HepG2 (cell line): ENCODE data around the gene TMC2. TPM values are rescaled to one million over a fixed set of nuclear protein-coding genes. Genes with fewer than 3 reads are reported as not detected.

Source experiments
- ATAD3A ChIP-seq: sonication (generic); formaldehyde crosslinking; IDR thresholded peaks from 2 replicates; pipeline ENCODE4 v1.4.0; 2020; ENCODE audit warnings: missing genetic modification reagents
- ATF1 ChIP-seq: IDR thresholded peaks from 2 replicates; pipeline ENCODE4 v1.6.1; 2016; ENCODE audit warnings: mild to moderate bottlenecking, control low read depth
- CENPT ChIP-seq: sonication (generic); formaldehyde crosslinking; IDR thresholded peaks from 2 replicates; pipeline ENCODE4 v1.8.0; 2022; ENCODE audit warnings: low read depth, mild to moderate bottlenecking, moderate library complexity, missing genetic modification reagents
- FLYWCH1 ChIP-seq: sonication (generic); formaldehyde crosslinking; IDR thresholded peaks from 2 replicates; pipeline ENCODE4 v1.8.1; 2023; ENCODE audit warnings: mild to moderate bottlenecking, missing genetic modification reagents
- PRDM4 ChIP-seq: sonication (generic); formaldehyde crosslinking; IDR thresholded peaks from 2 replicates; pipeline ENCODE4 v1.9.0; 2021; ENCODE audit warnings: missing genetic modification reagents, borderline replicate concordance
- RFX5 ChIP-seq: IDR thresholded peaks from 2 replicates; pipeline ENCODE4 v1.6.1; 2011; ENCODE audit warnings: low read depth, low read length, improper control_type of control experiment
- SMARCE1 ChIP-seq: fragments of 450-650 bp; IDR thresholded peaks from 2 replicates; pipeline ENCODE4 v1.6.1; 2017; ENCODE audit warnings: borderline replicate concordance
- SOX6 ChIP-seq, 2 experiments: fragments of 450-650 bp in 1 of 2; sonication (generic) in 1 of 2; formaldehyde crosslinking in 1 of 2; IDR thresholded peaks; 2 replicates each; pipeline versions ENCODE4 v1.4.0 to v1.6.1; 2017 to 2020; ENCODE audit warnings: antibody characterized with exemption in 1 of 2, mild to moderate bottlenecking in 1 of 2, missing genetic modification reagents in 1 of 2
- ZC3H13 ChIP-seq: sonication (generic); formaldehyde crosslinking; IDR thresholded peaks from 2 replicates; pipeline ENCODE4 v1.8.1; 2023; ENCODE audit warnings: mild to moderate bottlenecking, missing genetic modification reagents, moderate library complexity
- ZNF142 ChIP-seq: sonication (generic); formaldehyde crosslinking; IDR thresholded peaks from 2 replicates; pipeline ENCODE4 v1.4.0; 2020; ENCODE audit warnings: missing genetic modification reagents
- ZNF143 ChIP-seq: sonication (generic); formaldehyde crosslinking; IDR thresholded peaks from 2 replicates; pipeline ENCODE4 v1.4.0; 2020; ENCODE audit warnings: missing genetic modification reagents
- ZNF761 ChIP-seq: sonication (generic); formaldehyde crosslinking; conservative IDR thresholded peaks from 2 replicates; pipeline ENCODE4 v1.4.0; 2020; ENCODE audit warnings: mild to moderate bottlenecking, missing genetic modification reagents
- polyA plus RNA-seq, 8 experiments: library from polyadenylated mRNA; depleted of rRNA in 3 of 8; stranded (reverse) in 7 of 8; unstranded in 1 of 8; fragments of >200 nt; fragmentation: Illumina TruSeq in 4 of 8; extraction: Trizol in 4 of 8; gene quantifications; 2 replicates each; pipeline versions ENCODE4 v1.2.1 to v1.2.3, GENCODE V29; 2011 to 2016; ENCODE audit warnings: low read depth in 4 of 8, missing spikeins in 1 of 8, mixed read lengths in 1 of 8; ENCODE audit not compliant: insufficient read depth in 1 of 8
- total RNA-seq, 5 experiments: library from RNA; depleted of rRNA; stranded (reverse); fragments of >200 nt; fragmentation: Illumina TruSeq; extraction: Trizol; gene quantifications; 2 replicates each; pipeline ENCODE4 v1.2.3, GENCODE V29; 2016; ENCODE audit warnings: low read depth in 1 of 5
- TF ChIP-seq, protein P1 (sequence below): sonication (generic); formaldehyde crosslinking; IDR thresholded peaks from 2 replicates; pipeline ENCODE4 v1.4.0; 2020; ENCODE audit warnings: mild to moderate bottlenecking, missing genetic modification reagents
- TF ChIP-seq, protein P2 (sequence below): sonication (generic); formaldehyde crosslinking; conservative IDR thresholded peaks from 2 replicates; pipeline ENCODE4 v1.4.0; 2020; ENCODE audit warnings: missing genetic modification reagents
- TF ChIP-seq, protein P3 (sequence below): fragments of 450-650 bp; IDR thresholded peaks from 2 replicates; pipeline ENCODE4 v1.6.1; 2017

Gene TMC2
- total and polyA plus RNA-seq, 2 of the 13 experiments (the other 11 are each of a cell fraction or from before 2014, with no cell fraction given): not detected

- TF ChIP-seq, protein P1, sequence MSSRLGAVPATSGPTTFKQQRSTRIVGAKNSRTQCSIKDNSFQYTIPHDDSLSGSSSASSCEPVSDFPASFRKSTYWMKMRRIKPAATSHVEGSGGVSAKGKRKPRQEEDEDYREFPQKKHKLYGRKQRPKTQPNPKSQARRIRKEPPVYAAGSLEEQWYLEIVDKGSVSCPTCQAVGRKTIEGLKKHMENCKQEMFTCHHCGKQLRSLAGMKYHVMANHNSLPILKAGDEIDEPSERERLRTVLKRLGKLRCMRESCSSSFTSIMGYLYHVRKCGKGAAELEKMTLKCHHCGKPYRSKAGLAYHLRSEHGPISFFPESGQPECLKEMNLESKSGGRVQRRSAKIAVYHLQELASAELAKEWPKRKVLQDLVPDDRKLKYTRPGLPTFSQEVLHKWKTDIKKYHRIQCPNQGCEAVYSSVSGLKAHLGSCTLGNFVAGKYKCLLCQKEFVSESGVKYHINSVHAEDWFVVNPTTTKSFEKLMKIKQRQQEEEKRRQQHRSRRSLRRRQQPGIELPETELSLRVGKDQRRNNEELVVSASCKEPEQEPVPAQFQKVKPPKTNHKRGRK: peak; percentile 35; the same call in 1 of the 2 replicates
- TF ChIP-seq FLYWCH1 (peak; percentile 73; the same call in 1 of the 2 replicates), ATF1 (CRISPR knock-in tag) (no peak), RFX5 (no peak; the same call in 1 of the 2 replicates), ZNF761 (CRISPR knock-in tag) (peak; percentile 94; the same call in 1 of the 2 replicates), CENPT (0 out of 2 replicates have a peak, but pooled peaks have one; percentile 27), ZNF143 (peak; percentile 90), ZNF142 (CRISPR knock-in tag) (no peak), ZC3H13 (CRISPR knock-in tag) (peak; percentile 95), SOX6 (IDR thresholded peaks at IDR 0.05) (no peak), SOX6 (CRISPR knock-in tag; IDR thresholded peaks at IDR 0.05) (no peak), PRDM4 (CRISPR knock-in tag) (no peak), SMARCE1 (no peak), ATAD3A (no peak; the same call in 1 of the 2 replicates)
- TF ChIP-seq, protein P2, sequence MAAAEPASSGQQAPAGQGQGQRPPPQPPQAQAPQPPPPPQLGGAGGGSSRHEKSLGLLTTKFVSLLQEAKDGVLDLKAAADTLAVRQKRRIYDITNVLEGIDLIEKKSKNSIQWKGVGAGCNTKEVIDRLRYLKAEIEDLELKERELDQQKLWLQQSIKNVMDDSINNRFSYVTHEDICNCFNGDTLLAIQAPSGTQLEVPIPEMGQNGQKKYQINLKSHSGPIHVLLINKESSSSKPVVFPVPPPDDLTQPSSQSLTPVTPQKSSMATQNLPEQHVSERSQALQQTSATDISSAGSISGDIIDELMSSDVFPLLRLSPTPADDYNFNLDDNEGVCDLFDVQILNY (CRISPR knock-in tag): no peak
- TF ChIP-seq, protein P3, sequence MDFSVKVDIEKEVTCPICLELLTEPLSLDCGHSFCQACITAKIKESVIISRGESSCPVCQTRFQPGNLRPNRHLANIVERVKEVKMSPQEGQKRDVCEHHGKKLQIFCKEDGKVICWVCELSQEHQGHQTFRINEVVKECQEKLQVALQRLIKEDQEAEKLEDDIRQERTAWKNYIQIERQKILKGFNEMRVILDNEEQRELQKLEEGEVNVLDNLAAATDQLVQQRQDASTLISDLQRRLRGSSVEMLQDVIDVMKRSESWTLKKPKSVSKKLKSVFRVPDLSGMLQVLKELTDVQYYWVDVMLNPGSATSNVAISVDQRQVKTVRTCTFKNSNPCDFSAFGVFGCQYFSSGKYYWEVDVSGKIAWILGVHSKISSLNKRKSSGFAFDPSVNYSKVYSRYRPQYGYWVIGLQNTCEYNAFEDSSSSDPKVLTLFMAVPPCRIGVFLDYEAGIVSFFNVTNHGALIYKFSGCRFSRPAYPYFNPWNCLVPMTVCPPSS: no peak
These were observed 116.6 kb downstream of the TMC2 start (continued) for GRCh38 chr20:2652724-2653555.
